Heart left ventricle (tissue), 16 donors: ENCODE data around the gene EMC8. TPM values are rescaled to one million over a fixed set of nuclear protein-coding genes. Genes with fewer than 3 reads are reported as not detected.

Experiments
- ATAC-seq, 4 donors: fragments of 200-7000 bp; cut with Tn5 transposase; one replicate each; pipeline ENCODE4 v1.9.1; 2020 to 2022; ENCODE audit warnings: moderate library complexity in 4 of 4, mild to moderate bottlenecking in 3 of 4, moderate number of reproducible peaks in 1 of 4
- DNase-seq, 5 donors: peaks; one replicate each; pipeline ENCODE4 v3.0.0-alpha.2; 2020
- H3K27ac ChIP-seq, 12 donors: fragments of 200-600 bp; sonication (generic) in 4 of 12; one replicate each; pipeline versions ENCODE4 v1.5.0 to v1.8.0; 2016 to 2022; ENCODE audit warnings: mild to moderate bottlenecking in 2 of 12
- H3K27me3 ChIP-seq, 9 donors: fragments of 200-600 bp; sonication (generic) in 2 of 9; one replicate each; pipeline versions ENCODE4 v1.5.1 to v1.8.0; 2016 to 2022; ENCODE audit warnings: mild to moderate bottlenecking in 3 of 9
- H3K36me3 ChIP-seq, 9 donors: fragments of 200-600 bp; sonication (generic) in 2 of 9; one replicate each; pipeline versions ENCODE4 v1.5.0 to v1.8.0; 2018 to 2022; ENCODE audit warnings: mild to moderate bottlenecking in 2 of 9
- H3K4me1 ChIP-seq, 12 donors: fragments of 200-600 bp; sonication (generic) in 4 of 12; one replicate each; pipeline versions ENCODE4 v1.5.0 to v1.8.0; 2016 to 2022; ENCODE audit warnings: mild to moderate bottlenecking in 3 of 12
- H3K4me3 ChIP-seq, 12 donors: fragments of 200-600 bp; sonication (generic) in 4 of 12; one replicate each; pipeline versions ENCODE4 v1.5.0 to v1.8.0; 2017 to 2022; ENCODE audit warnings: mild to moderate bottlenecking in 9 of 12, moderate library complexity in 4 of 12
- H3K9me3 ChIP-seq, 12 donors: fragments of 200-600 bp; sonication (generic) in 4 of 12; one replicate each; pipeline versions ENCODE4 v1.5.0 to v1.8.0; 2016 to 2022; ENCODE audit warnings: mild to moderate bottlenecking in 1 of 12
- POLR2A ChIP-seq, 2 donors: fragments of 450-650 bp; IDR thresholded peaks; one replicate each; pipeline ENCODE4 v1.6.1; 2017; ENCODE audit warnings: antibody characterized with exemption in 2 of 2, mild to moderate bottlenecking in 2 of 2, moderate library complexity in 2 of 2
- WGBS, 4 donors: extraction: QIAGEN DNeasy Blood & Tissue Kit in 2 of 4; methylation state at CpG; one replicate each; pipeline versions ENCODE4 v1.1.5 to v1.1.7; 2013 to 2018; 5-methylcytosine and 5-hydroxymethylcytosine counted together
- intact Hi-C, 10 donors: fragments of 100-400 bp; cut with DNase I; formaldehyde crosslinking; loops; one replicate each; pipeline versions ENCODE4 v1.11.1 to v1.14.2; 2022
- polyA plus RNA-seq, 2 donors: library from polyadenylated mRNA; stranded (reverse); fragments of 200-250 nt; gene quantifications; one replicate each; pipeline ENCODE4 v1.2.3, GENCODE V29; 2013
- total RNA-seq, 9 donors: library from RNA; depleted of rRNA in 2 of 9; stranded (reverse); fragments of >200 nt in 2 of 9; fragmentation: NEBNext Ultra II Directional in 3 of 9; extraction: Animal tissue kit (Norgen Biotek cat#: 25700) in 3 of 9; gene quantifications; one replicate each; pipeline versions ENCODE4 v1.1.0 to v1.2.4, GENCODE V29; 2016 to 2023
- TF ChIP-seq, protein P1 (sequence below), 12 donors: fragments of 200-600 bp; sonication (generic) in 4 of 12; IDR thresholded peaks; one replicate each; pipeline versions ENCODE4 v1.5.0 to v1.8.0; 2018 to 2022; ENCODE audit warnings: antibody characterized with exemption in 12 of 12, mild to moderate bottlenecking in 5 of 12
- donor health status: ischemic (EF 13 %, LVEDD 7.1; RV severe dilation, severe dysfunction).
- donor health status: healthy with polysubstance abuse.
- donor health status: DM: no; HTN: yes; CAD: no.
- donor health status: DM: no; HTN: no; CAD: no.
- donor health status: ischemic (EF 25% LVEDD 6.9; RV normal size, moderate dysfunction).
- donor health status: ischemic (EF 25% LVEDD 5.7; RV mildly dilated, moderate dysfunction).
- donor health status: healthy.
- donor health status: DM: yes; HTN: yes; CAD: no.
- donor health status: ischemic (EF 35%, LVEDD 5.7; RV mildly dilated, moderate dysfunction).
- donor health status: nonischemic (EF 11% LVEDD 7.7; RV severe dilation, severe dysfunction).
- donor health status: DM: yes; HTN: yes; CAD: no.
- donor health status: PGD.
- donor health status: ischemic (EF 29% LVEDD 5.4; RV normal size, mild dysfunction).
- donor health status: nonischemic (EF 23%, LVEDD 6.1; RV moderate dilation, normal function).

The EMC8 gene
- total and polyA plus RNA-seq, 11 donors: 9.2 to 39.1 (median 24.4) TPM

DNA sequence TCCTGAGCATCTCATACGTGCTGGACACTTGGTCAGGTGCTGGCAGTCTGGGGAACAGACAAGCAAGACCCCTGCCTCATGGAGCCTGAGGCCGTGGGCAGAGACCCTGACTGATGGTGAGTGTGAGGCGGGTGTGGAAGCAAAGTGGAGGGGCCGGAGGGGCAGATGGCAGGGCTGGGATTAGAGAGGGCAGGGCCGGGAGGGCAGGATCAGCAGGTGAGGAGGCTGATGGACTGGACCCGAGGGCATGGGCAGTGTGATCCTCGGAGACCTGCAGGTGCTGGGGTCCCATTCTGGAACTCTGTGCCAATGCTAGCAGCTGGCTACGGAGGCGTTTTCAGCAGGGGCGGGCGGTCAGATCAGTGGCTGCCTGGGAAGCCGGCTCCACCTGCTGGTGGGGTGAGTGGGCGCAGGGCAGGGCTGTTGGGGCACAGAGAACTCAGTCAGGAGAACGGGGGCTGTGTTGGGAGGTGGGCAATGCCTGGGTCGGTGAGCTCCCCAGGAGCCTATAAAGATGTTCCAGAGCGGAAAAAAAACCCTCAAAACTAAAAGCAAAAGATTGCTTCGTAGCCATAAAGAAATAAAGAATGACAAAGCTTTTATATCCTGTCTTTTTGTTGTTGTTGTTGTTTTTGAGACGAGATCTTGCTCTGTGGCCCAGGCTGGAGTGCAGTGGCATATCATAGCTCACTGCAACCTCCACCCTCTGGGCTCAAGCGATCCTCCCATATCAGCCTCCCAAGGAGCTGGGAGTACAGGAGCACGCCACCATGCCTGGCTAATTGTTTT is 39.5 kb downstream of the EMC8 start:
- intact Hi-C loops: no loop called here
- H3K4me3 ChIP-seq: no peak overlapping the region
- no peak for TF ChIP-seq POLR2A (IDR thresholded peaks at IDR 0.05)
- TF ChIP-seq, protein P1, sequence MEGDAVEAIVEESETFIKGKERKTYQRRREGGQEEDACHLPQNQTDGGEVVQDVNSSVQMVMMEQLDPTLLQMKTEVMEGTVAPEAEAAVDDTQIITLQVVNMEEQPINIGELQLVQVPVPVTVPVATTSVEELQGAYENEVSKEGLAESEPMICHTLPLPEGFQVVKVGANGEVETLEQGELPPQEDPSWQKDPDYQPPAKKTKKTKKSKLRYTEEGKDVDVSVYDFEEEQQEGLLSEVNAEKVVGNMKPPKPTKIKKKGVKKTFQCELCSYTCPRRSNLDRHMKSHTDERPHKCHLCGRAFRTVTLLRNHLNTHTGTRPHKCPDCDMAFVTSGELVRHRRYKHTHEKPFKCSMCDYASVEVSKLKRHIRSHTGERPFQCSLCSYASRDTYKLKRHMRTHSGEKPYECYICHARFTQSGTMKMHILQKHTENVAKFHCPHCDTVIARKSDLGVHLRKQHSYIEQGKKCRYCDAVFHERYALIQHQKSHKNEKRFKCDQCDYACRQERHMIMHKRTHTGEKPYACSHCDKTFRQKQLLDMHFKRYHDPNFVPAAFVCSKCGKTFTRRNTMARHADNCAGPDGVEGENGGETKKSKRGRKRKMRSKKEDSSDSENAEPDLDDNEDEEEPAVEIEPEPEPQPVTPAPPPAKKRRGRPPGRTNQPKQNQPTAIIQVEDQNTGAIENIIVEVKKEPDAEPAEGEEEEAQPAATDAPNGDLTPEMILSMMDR (IDR thresholded peaks at IDR 0.05): peak in 7 of 12 donors; percentile 6 to 26 (median 14)
- H3K27ac ChIP-seq: no peak overlapping the region
- DNase-seq: peak in 1 of 5 donors; percentile 28
- peak in 2 of 4 donors; percentile 30 to 39 for ATAC-seq
- H3K36me3 ChIP-seq: no peaks in the 10 kb centered on the region
- H3K9me3 ChIP-seq: no peaks in the 10 kb centered on the region
- peaks cover 0 to 32% (median 0%) of the 10 kb centered on the region in 9 donors for H3K27me3 ChIP-seq
- H3K4me1 ChIP-seq: peaks cover 0 to 20% (median 0%) of the 10 kb centered on the region in 12 donors
- WGBS, 4 donors: 69 to 75% (median 71%) methylated on average over 20 of the region's 20 CpGs

DNA sequence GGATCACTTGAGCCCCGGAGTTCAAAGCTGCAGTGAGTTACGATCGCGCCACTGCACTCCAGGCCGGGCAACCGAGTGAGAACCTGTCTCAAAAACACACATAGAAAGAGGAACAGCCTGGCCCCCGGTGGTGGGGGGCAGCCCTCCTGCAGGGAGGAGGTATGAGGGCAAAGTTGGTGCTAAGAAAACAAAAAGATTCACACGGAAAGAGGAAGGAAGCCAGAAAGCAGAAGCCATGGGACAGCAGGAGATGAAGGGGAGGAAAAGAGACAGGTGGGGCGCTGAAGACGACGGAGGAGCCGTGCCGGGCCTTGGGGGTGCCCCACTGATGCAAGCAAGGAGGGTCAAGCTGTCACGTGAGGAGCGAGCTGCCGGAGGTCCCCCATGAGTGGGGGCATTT is 40.2 kb downstream of the EMC8 start:
- Histone ChIP-seq H3K4me3 (no peak overlapping the region), H3K27me3 (peaks cover 0 to 32% (median 0%) of the 10 kb centered on the region in 9 donors), H3K9me3 (no peaks in the 10 kb centered on the region), H3K4me1 (peaks cover 0 to 20% (median 0%) of the 10 kb centered on the region in 12 donors), H3K27ac (no peak overlapping the region), H3K36me3 (no peaks in the 10 kb centered on the region)
- TF ChIP-seq, protein P1 (IDR thresholded peaks at IDR 0.05): no peak
- no peak for TF ChIP-seq POLR2A (IDR thresholded peaks at IDR 0.05)
- ATAC-seq: no peak
- peak in 1 of 5 donors; percentile 24 for DNase-seq
- intact Hi-C loops: no loop called here
- 61 to 72% (median 66%) methylated on average over 16 of the region's 16 CpGs for WGBS, 4 donors

DNA sequence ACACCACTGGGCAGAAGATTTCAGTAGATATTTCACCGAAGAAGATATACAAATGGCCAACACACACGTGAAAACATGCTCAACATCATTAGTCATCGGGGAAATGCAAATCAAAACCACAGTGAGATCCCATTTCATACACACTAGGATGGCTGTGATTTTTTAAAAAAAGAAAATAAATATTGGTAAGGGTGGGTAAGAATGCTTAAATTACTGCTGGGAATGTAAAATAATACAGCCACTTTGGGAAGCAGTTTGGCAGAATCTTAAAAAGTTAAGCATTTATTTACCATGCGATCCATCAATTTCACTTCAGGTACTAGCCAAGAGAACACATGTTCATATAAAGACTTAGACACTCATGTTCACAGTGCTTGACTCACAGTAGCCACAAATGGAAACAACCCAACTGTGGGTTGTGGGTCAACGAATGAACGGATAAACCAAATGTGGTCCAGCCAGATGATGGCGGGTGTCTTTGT is 42.0 kb downstream of the EMC8 start:
- Histone ChIP-seq H3K27ac (no peak overlapping the region), H3K36me3 (no peaks in the 10 kb centered on the region), H3K4me3 (no peak overlapping the region), H3K4me1 (peaks cover 0 to 27% (median under 1%) of the 10 kb centered on the region in 12 donors), H3K9me3 (no peaks in the 10 kb centered on the region), H3K27me3 (peaks cover 0 to 23% (median 0%) of the 10 kb centered on the region in 9 donors)
- WGBS, 4 donors: 84 to 87% (median 85%) methylated on average over 7 of the region's 7 CpGs
- TF ChIP-seq, protein P1 (IDR thresholded peaks at IDR 0.05): no peak
- TF ChIP-seq POLR2A (IDR thresholded peaks at IDR 0.05): no peak
- DNase-seq (no peak), ATAC-seq (no peak)
- intact Hi-C loops: no loop called here

DNA sequence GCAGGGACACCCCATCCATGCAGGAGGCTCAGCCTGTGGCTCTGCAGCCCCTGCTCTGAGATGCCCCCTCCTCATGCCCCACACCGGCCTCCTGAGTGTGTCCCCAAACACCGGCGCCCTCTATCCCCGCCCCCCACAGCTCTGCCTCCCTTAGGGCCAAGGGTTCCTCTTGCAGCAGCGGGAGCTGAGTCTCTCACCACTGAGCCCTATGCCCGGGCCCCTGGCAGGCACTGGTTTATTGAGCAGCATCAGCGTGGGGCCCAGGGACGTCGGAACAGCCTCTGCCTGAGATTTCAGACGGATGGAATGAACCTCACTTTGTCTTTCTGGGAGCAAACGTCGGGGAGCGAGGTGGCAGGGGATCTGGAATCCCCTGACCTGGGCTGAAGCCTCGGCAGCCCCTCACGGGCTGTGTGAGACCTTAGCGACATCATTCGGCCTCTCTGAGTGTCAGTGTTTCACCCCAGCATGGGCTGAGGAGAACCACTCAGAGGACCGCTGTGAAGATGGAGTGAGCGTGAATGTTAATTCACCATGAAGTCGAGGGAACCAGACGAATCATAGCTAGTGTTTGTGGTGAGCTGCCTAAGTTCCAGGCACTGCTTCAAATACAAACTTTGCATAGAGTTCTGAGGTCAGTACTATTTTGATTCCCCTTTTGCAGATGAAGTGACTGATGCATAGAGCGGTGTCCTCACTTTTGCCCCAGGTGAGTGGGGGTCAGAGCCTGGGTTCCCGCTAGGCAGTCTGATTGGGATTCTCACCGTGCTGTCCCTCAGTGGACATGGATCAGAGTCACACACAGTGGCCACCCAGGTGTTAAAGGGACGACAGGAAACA is 43.2 kb downstream of the EMC8 start:
- no peaks in the 10 kb centered on the region for H3K36me3 ChIP-seq
- H3K27me3 ChIP-seq: peaks cover 0 to 16% (median 0%) of the 10 kb centered on the region in 9 donors
- H3K4me3 ChIP-seq: no peak overlapping the region
- DNase-seq: peak in 1 of 5 donors; percentile 10
- peaks cover 0 to 29% (median 6%) of the 10 kb centered on the region in 12 donors for H3K4me1 ChIP-seq
- H3K9me3 ChIP-seq: no peaks in the 10 kb centered on the region
- intact Hi-C loops: no loop called here
- no peak for ATAC-seq
- no peak overlapping the region for H3K27ac ChIP-seq
- 70 to 77% (median 72%) methylated on average over 20 to 25 of the region's 25 CpGs for WGBS, 4 donors
- no peak for TF ChIP-seq POLR2A (IDR thresholded peaks at IDR 0.05)
- TF ChIP-seq, protein P1 (IDR thresholded peaks at IDR 0.05): no peak
